Tibial nerve (tissue), 4 donors: Measurements from ENCODE around the gene IL17F.

Experiments
- EP300 ChIP-seq, 2 donors: sonication (generic); formaldehyde crosslinking; IDR thresholded peaks; one replicate each; pipeline ENCODE4 v1.6.1; 2017; ENCODE audit warnings: antibody characterized with exemption in 2 of 2, mild to moderate bottlenecking in 1 of 2
- POLR2A ChIP-seq, 2 donors: fragments of 450-650 bp; IDR thresholded peaks; one replicate each; pipeline ENCODE4 v1.6.1; 2017; ENCODE audit warnings: antibody characterized with exemption in 2 of 2, mild to moderate bottlenecking in 2 of 2, moderate library complexity in 2 of 2
- TF ChIP-seq, protein P1 (sequence below), 5 experiments: fragments of 200-600 bp in 3 of 5; fragments of 450-650 bp in 2 of 5; sonication (generic) in 3 of 5; IDR thresholded peaks; one replicate each; pipeline ENCODE4 v1.5.1; 2016 to 2019; ENCODE audit warnings: antibody characterized with exemption in 5 of 5, mild to moderate bottlenecking in 3 of 5, moderate library complexity in 2 of 5

DNA sequence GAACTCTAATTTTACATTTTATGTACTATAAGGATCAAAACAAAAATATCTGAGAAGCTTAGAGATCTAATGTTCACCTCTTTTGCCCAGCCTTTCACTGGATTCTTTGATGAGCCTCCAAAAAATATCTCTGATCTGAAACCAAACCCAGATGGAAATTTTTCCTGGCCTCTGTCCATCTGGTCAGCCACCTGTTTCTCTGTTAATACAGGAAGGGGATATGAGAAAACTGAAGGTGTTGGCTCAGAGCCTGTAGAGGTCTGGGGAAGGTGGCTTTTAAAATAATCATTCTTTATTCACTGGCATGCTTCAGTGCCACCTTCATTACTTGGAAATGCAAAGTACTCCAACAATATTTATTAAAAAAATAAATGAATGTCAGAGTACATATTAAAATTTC lies 48.8 kb upstream of the IL17F start:
- TF ChIP-seq POLR2A (IDR thresholded peaks at IDR 0.05), result no peak
- TF ChIP-seq, protein P1, sequence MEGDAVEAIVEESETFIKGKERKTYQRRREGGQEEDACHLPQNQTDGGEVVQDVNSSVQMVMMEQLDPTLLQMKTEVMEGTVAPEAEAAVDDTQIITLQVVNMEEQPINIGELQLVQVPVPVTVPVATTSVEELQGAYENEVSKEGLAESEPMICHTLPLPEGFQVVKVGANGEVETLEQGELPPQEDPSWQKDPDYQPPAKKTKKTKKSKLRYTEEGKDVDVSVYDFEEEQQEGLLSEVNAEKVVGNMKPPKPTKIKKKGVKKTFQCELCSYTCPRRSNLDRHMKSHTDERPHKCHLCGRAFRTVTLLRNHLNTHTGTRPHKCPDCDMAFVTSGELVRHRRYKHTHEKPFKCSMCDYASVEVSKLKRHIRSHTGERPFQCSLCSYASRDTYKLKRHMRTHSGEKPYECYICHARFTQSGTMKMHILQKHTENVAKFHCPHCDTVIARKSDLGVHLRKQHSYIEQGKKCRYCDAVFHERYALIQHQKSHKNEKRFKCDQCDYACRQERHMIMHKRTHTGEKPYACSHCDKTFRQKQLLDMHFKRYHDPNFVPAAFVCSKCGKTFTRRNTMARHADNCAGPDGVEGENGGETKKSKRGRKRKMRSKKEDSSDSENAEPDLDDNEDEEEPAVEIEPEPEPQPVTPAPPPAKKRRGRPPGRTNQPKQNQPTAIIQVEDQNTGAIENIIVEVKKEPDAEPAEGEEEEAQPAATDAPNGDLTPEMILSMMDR (IDR thresholded peaks at IDR 0.05), result no peak
- no peak for TF ChIP-seq EP300 (IDR thresholded peaks at IDR 0.05)
